SK-N-SH (cell line): ENCODE data around the gene TBC1D1. TPM values are rescaled to one million over a fixed set of nuclear protein-coding genes. Genes with fewer than 3 reads are reported as not detected.

Source experiments
- CTCF ChIA-PET: fragments of 300-600, 350-600 bp; formaldehyde crosslinking; extraction: SDS; loops from one replicate; lab custom pipeline; 2021; lab: Yijun Ruan, JAX
- POLR2A ChIA-PET: fragments of 350-600 bp; sonication (Branson Sonifier 250); formaldehyde crosslinking; extraction: SDS; loops from one replicate; lab custom pipeline; 2020; ENCODE audit warnings: antibody characterized with exemption, inconsistent platforms; lab: Yijun Ruan, JAX
- DNase-seq: peaks from one replicate; pipeline ENCODE4 v3.0.0; 2012
- H2AFZ ChIP-seq: fragments of 200-600 bp; sonication (generic); 2 replicates; pipeline ENCODE4 v1.8.1; 2016; ENCODE audit warnings: antibody characterized with exemption, mild to moderate bottlenecking, low read depth
- H3F3A ChIP-seq: fragments of 200-600 bp; sonication (generic); replicated peaks from 2 replicates; pipeline ENCODE3; 2016; ENCODE audit warnings: antibody characterized with exemption, mild to moderate bottlenecking; ENCODE audit not compliant: insufficient read depth
- H3K27ac ChIP-seq, 2 experiments: fragments of 200-500 bp in 1 of 2; fragments of 200-600 bp in 1 of 2; sonication (Bioruptor generic) in 1 of 2; sonication (generic), shearing (Covaris generic) in 1 of 2; 2 replicates each; pipeline versions ENCODE4 v1.5.1 to v1.6.1; 2014 to 2016; ENCODE audit warnings: low read depth in 2 of 2, inconsistent platforms in 1 of 2, low read length in 1 of 2, mild to moderate bottlenecking in 1 of 2, mixed read lengths in 1 of 2
- H3K27me3 ChIP-seq: fragments of 200-600 bp; sonication (generic), shearing (Covaris generic); 2 replicates; pipeline ENCODE4 v1.6.1; 2016; ENCODE audit warnings: mixed run types; ENCODE audit not compliant: insufficient read depth
- H3K36me3 ChIP-seq, 2 experiments: fragments of 200-500 bp in 1 of 2; fragments of 200-600 bp in 1 of 2; sonication (Bioruptor generic) in 1 of 2; sonication (generic) in 1 of 2; replicated peaks in 1 of 2; 2 replicates each; pipeline versions ENCODE3 to v1.5.1; 2014 to 2016; ENCODE audit warnings: low read length in 1 of 2, mild to moderate bottlenecking in 1 of 2; ENCODE audit not compliant: insufficient read depth in 2 of 2, control insufficient read depth in 1 of 2
- H3K4me1 ChIP-seq, 2 experiments: fragments of 200-500 bp in 1 of 2; fragments of 200-600 bp in 1 of 2; sonication (Bioruptor generic) in 1 of 2; sonication (generic), shearing (Covaris generic) in 1 of 2; 2 replicates each; pipeline versions ENCODE4 v1.5.1 to v1.6.1; 2014 to 2016; ENCODE audit warnings: low read depth in 1 of 2, low read length in 1 of 2, mixed run types in 1 of 2; ENCODE audit not compliant: insufficient read depth in 2 of 2, control insufficient read depth in 1 of 2
- H3K4me2 ChIP-seq: fragments of 200-600 bp; sonication (generic), shearing (Covaris generic); 2 replicates; pipeline ENCODE4 v1.6.1; 2017; ENCODE audit warnings: mixed run types
- H3K4me3 ChIP-seq, 2 experiments: fragments of 200-500 bp in 1 of 2; fragments of 200-600 bp in 1 of 2; sonication (Bioruptor generic) in 1 of 2; sonication (generic), shearing (Covaris generic) in 1 of 2; 2 replicates each; pipeline versions ENCODE4 v1.5.1 to v1.8.1; 2014 to 2016; ENCODE audit warnings: low read depth in 2 of 2, inconsistent platforms in 1 of 2, low read length in 1 of 2, mild to moderate bottlenecking in 1 of 2, mixed read lengths in 1 of 2, moderate library complexity in 1 of 2
- H3K79me2 ChIP-seq: fragments of 200-600 bp; sonication (generic); 2 replicates; pipeline ENCODE4 v1.8.1; 2017; ENCODE audit warnings: mild to moderate bottlenecking; ENCODE audit not compliant: insufficient read depth
- H3K9ac ChIP-seq: fragments of 200-600 bp; sonication (generic); 2 replicates; pipeline ENCODE4 v1.6.1; 2017; ENCODE audit warnings: mixed run types
- H3K9me2 ChIP-seq: fragments of 200-600 bp; sonication (generic); 2 replicates; pipeline ENCODE4 v1.6.1; 2017; ENCODE audit warnings: mixed run types
- H3K9me3 ChIP-seq: fragments of 200-600 bp; sonication (generic); 2 replicates; pipeline ENCODE4 v1.6.1; 2017; ENCODE audit warnings: mixed run types, mild to moderate bottlenecking, moderate library complexity
- H4K20me1 ChIP-seq: fragments of 200-600 bp; sonication (generic); 2 replicates; pipeline ENCODE4 v1.6.1; 2017; ENCODE audit warnings: mild to moderate bottlenecking, mixed run types; ENCODE audit not compliant: insufficient read depth
- CHD2 ChIP-seq: fragments of 150-350 bp; IDR thresholded peaks from 2 replicates; pipeline ENCODE4 v1.6.1; 2018; ENCODE audit warnings: low read length; ENCODE audit not compliant: partially characterized antibody
- ELF1 ChIP-seq: IDR thresholded peaks from 2 replicates; pipeline ENCODE4 v1.4.0; 2012
- FOXM1 ChIP-seq: IDR thresholded peaks from 2 replicates; pipeline ENCODE4 v1.4.0; 2012; ENCODE audit warnings: low read depth, mild to moderate bottlenecking
- JUND ChIP-seq: IDR thresholded peaks from 2 replicates; pipeline ENCODE4 v1.4.0; 2012
- MAX ChIP-seq: IDR thresholded peaks from 2 replicates; pipeline ENCODE4 v1.4.0; 2012; ENCODE audit warnings: low read depth
- NRF1 ChIP-seq: IDR thresholded peaks from 2 replicates; pipeline ENCODE4 v1.6.1; 2012; ENCODE audit warnings: low read depth, mild to moderate bottlenecking, low read length
- POLR2AphosphoS5 ChIP-seq: IDR thresholded peaks from 2 replicates; pipeline ENCODE4 v1.6.1; 2012; ENCODE audit warnings: low read depth, low read length
- RAD21 ChIP-seq: IDR thresholded peaks from 2 replicates; pipeline ENCODE4 v1.6.1; 2012; ENCODE audit warnings: mild to moderate bottlenecking, low read length
- SMC3 ChIP-seq: IDR thresholded peaks from 2 replicates; pipeline ENCODE4 v1.6.1; 2012; ENCODE audit warnings: low read depth, low read length, improper control_type of control experiment
- TCF12 ChIP-seq: IDR thresholded peaks from 2 replicates; pipeline ENCODE4 v1.4.0; 2012
- TEAD4 ChIP-seq: IDR thresholded peaks from 2 replicates; pipeline ENCODE4 v1.4.0; 2012; ENCODE audit warnings: mild to moderate bottlenecking, borderline replicate concordance; ENCODE audit not compliant: insufficient read depth
- USF1 ChIP-seq: IDR thresholded peaks from 2 replicates; pipeline ENCODE4 v1.4.0; 2012; ENCODE audit warnings: low read depth, borderline replicate concordance
- USF2 ChIP-seq: fragments of 150-350 bp; IDR thresholded peaks from 2 replicates; pipeline ENCODE4 v1.6.1; 2017; ENCODE audit warnings: antibody characterized with exemption, low read length, low read depth, borderline replicate concordance
- WGBS: methylation state at CpG from one replicate; pipeline ENCODE4 v1.1.6; 2017; ENCODE audit warnings: low lambda C conversion rate; 5-methylcytosine and 5-hydroxymethylcytosine counted together
- polyA plus RNA-seq, 3 experiments: library from polyadenylated mRNA; depleted of rRNA; stranded (reverse); fragments of >200 nt; gene quantifications; 2 replicates each; pipeline ENCODE4 v1.2.3, GENCODE V29; 2012

The TBC1D1 gene
- polyA plus RNA-seq, 1 of the 3 experiments (the other 2 are of a cell fraction) = 29.8 TPM

GRCh38 chr4:38111717-38112116, 220.8 kb downstream of the TBC1D1 start:
- Histone ChIP-seq H3K9me3 (no peaks in the 10 kb centered on the region), H3K9me2 (no peaks in the 10 kb centered on the region), H3K79me2 (no peaks in the 10 kb centered on the region), H3K4me2 (no peak overlapping the region), H3K9ac (no peak overlapping the region), H3K27me3 (no peaks in the 10 kb centered on the region), H3K27ac (no peak overlapping the region), H4K20me1 (no peaks in the 10 kb centered on the region), H3K36me3 (peaks cover 0 to 2% of the 10 kb centered on the region in 2 experiments), H3K4me3 (no peak overlapping the region), H2AFZ (no peak overlapping the region), H3K4me1 (no peaks in the 10 kb centered on the region; a peak in 1 of 4 replicates), H3F3A (no peaks in the 10 kb centered on the region)
- WGBS = 81% methylated on average over 4 of the region's 4 CpGs
- DNase-seq = no peak
- ChIA-PET POLR2A (no interaction called here), CTCF (interaction anchor here (1.3 kb wide), 1 partner anchor 68 kb away, joined by 4 read pairs; no protein-coding TSS in a partner anchor)
- TF ChIP-seq ELF1 (no peak), NRF1 (no peak), FOXM1 (no peak), POLR2AphosphoS5 (no peak), MAX (no peak), TEAD4 (no peak), SMC3 (no peak), RAD21 (no peak)

GRCh38 chr4:38113132-38113531, 222.2 kb downstream of the TBC1D1 start:
- TF ChIP-seq USF2 (no peak), ELF1 (no peak), NRF1 (no peak), JUND (no peak), USF1 (no peak), CHD2 (no peak), TCF12 (no peak)
- no peak overlapping the region for H3K27ac ChIP-seq
- no peaks in the 10 kb centered on the region; a peak in 1 of 4 replicates for H3K4me1 ChIP-seq
- H3K4me2 ChIP-seq = no peak overlapping the region
- H3K27me3 ChIP-seq = no peaks in the 10 kb centered on the region
- no peaks in the 10 kb centered on the region for H3K9me3 ChIP-seq
- H3K36me3 ChIP-seq = peaks cover 0 to 3% of the 10 kb centered on the region in 2 experiments
- no peaks in the 10 kb centered on the region for H4K20me1 ChIP-seq
- H2AFZ ChIP-seq = no peak overlapping the region
- no peak overlapping the region for H3K4me3 ChIP-seq
- no peaks in the 10 kb centered on the region for H3F3A ChIP-seq
- DNase-seq = no peak
- no peaks in the 10 kb centered on the region for H3K79me2 ChIP-seq
- no peaks in the 10 kb centered on the region for H3K9me2 ChIP-seq
- POLR2A ChIA-PET = no interaction called here
- WGBS = 85% methylated on average over 4 of the region's 4 CpGs
- CTCF ChIA-PET = interaction anchor here (0.6 kb wide), 1 partner anchor 19 kb away, joined by 4 read pairs; no protein-coding TSS in a partner anchor
- H3K9ac ChIP-seq = no peak overlapping the region
